Gastrocnemius medialis (tissue), 4 donors: Measurements from ENCODE around the gene MORN3. TPM values are rescaled to one million over a fixed set of nuclear protein-coding genes. Genes with fewer than 3 reads are reported as not detected.

Source experiments
- ATAC-seq, 2 donors: fragments of 150-250 bp; one replicate each; pipeline ENCODE4 v1.9.1; 2016
- DNase-seq, 2 donors: peaks; one replicate each; pipeline ENCODE4 v3.0.0-alpha.2; 2019
- H3K27ac ChIP-seq, 4 donors: fragments of 200-600 bp; sonication (generic); 1 replicate in 1 of 4; 2 replicates in 3 of 4; pipeline ENCODE4 v1.5.1; 2016 to 2018; ENCODE audit warnings: mild to moderate bottlenecking in 2 of 4, moderate library complexity in 1 of 4
- H3K27me3 ChIP-seq, 3 donors: fragments of 200-600 bp; sonication (generic) in 2 of 3; 1 replicate in 1 of 3; 2 replicates in 2 of 3; pipeline versions ENCODE4 v1.5.1 to v1.6.0; 2016 to 2019; ENCODE audit warnings: mild to moderate bottlenecking in 1 of 3, moderate library complexity in 1 of 3
- H3K36me3 ChIP-seq, 2 donors: fragments of 200-600 bp; sonication (generic) in 1 of 2; one replicate each; pipeline ENCODE4 v1.5.1; 2017 to 2018
- H3K4me1 ChIP-seq, 2 donors: fragments of 200-600 bp; sonication (generic) in 1 of 2; one replicate each; pipeline ENCODE4 v1.5.1; 2016 to 2017; ENCODE audit warnings: mild to moderate bottlenecking in 2 of 2
- H3K4me3 ChIP-seq, 4 donors: fragments of 200-600 bp; sonication (generic) in 3 of 4; 1 replicate in 1 of 4; 2 replicates in 3 of 4; pipeline ENCODE4 v1.5.1; 2016 to 2019; ENCODE audit warnings: mild to moderate bottlenecking in 2 of 4
- H3K9me3 ChIP-seq, 3 donors: fragments of 200-600 bp; sonication (generic) in 2 of 3; 1 replicate in 1 of 3; 2 replicates in 2 of 3; pipeline ENCODE4 v1.5.1; 2016 to 2019
- CTCF ChIP-seq, 5 experiments: fragments of 450-650 bp in 3 of 5; fragments of 200-600 bp in 2 of 5; sonication (generic) in 2 of 5; IDR thresholded peaks in 4 of 5; conservative IDR thresholded peaks in 1 of 5; 1 replicate in 4 of 5; 2 replicates in 1 of 5; pipeline ENCODE4 v1.5.1; 2016 to 2019; ENCODE audit warnings: antibody characterized with exemption in 5 of 5, mild to moderate bottlenecking in 3 of 5, moderate library complexity in 3 of 5
- POLR2A ChIP-seq, 2 donors: fragments of 450-650 bp; IDR thresholded peaks; one replicate each; pipeline ENCODE4 v1.6.1; 2017; ENCODE audit warnings: antibody characterized with exemption in 2 of 2, mild to moderate bottlenecking in 2 of 2, moderate library complexity in 2 of 2
- in situ Hi-C, 4 donors: fragments of 200-750 bp; cut with MboI; loops; one replicate each; pipeline versions ENCODE4 v1.15.0 to v1.8.0; 2017; ENCODE audit warnings: low sequenced_read_pairs in 4 of 4
- intact Hi-C: fragments of 100-400 bp; cut with DNase I; formaldehyde crosslinking; loops from one replicate; pipeline ENCODE4 v1.15.1; 2023; ENCODE audit warnings: low total_unique reads
- total RNA-seq, 4 donors: library from RNA; depleted of rRNA; stranded (reverse); fragments of >200 nt; gene quantifications; one replicate each; pipeline versions ENCODE4 v1.1.0 to v1.2.3, GENCODE V29; 2016

MORN3 gene
- total RNA-seq, 4 donors from 2014 or later = not detected

DNA sequence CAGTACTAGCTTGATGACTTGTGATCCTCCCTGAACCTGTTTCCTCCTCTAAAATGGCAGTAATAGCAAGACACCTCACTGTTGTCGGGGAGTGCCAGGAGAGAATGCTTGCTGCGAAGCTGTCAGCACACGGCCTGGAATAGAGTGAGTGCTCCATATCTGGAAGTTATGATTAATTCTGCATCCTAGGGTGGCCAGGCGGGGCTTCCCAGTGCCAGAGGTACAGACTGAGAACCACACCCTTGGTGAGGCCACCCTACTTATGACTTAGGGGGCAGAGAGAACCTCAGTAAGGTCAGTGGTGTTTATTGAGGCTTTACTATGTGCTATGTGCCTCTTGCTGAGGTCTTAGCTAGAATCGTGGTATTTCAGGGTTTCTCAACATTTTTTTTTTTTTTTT, 20.1 kb downstream of the MORN3 start:
- Histone ChIP-seq H3K27me3 (no peaks in the 10 kb centered on the region), H3K9me3 (no peaks in the 10 kb centered on the region), H3K4me3 (no peak overlapping the region), H3K36me3 (no peaks in the 10 kb centered on the region), H3K4me1 (no peaks in the 10 kb centered on the region), H3K27ac (no peak overlapping the region)
- no peak for DNase-seq
- no peak for ATAC-seq
- in situ Hi-C loops = no loop called here
- intact Hi-C loops = no loop called here
- TF ChIP-seq POLR2A (IDR thresholded peaks at IDR 0.05) (no peak), CTCF (IDR thresholded peaks at IDR 0.05 in 4 of 5, conservative IDR thresholded peaks at IDR 0.05 in 1 of 5) (no peak)

GRCh38 chr12:121648458-121649028, 20.9 kb downstream of the MORN3 start:
- DNase-seq = no peak
- H3K4me3 ChIP-seq = no peak overlapping the region
- no peaks in the 10 kb centered on the region for H3K36me3 ChIP-seq
- H3K27ac ChIP-seq = no peak overlapping the region
- no peaks in the 10 kb centered on the region for H3K4me1 ChIP-seq
- no peaks in the 10 kb centered on the region for H3K27me3 ChIP-seq
- TF ChIP-seq CTCF (IDR thresholded peaks at IDR 0.05 in 4 of 5, conservative IDR thresholded peaks at IDR 0.05 in 1 of 5) = no peak
- TF ChIP-seq POLR2A (IDR thresholded peaks at IDR 0.05) = no peak
- in situ Hi-C loops = no loop called here
- intact Hi-C loops = no loop called here
- no peaks in the 10 kb centered on the region for H3K9me3 ChIP-seq
- ATAC-seq = no peak

- no peak for TF ChIP-seq CTCF (IDR thresholded peaks at IDR 0.05 in 4 of 5, conservative IDR thresholded peaks at IDR 0.05 in 1 of 5)
- no peak for TF ChIP-seq POLR2A (IDR thresholded peaks at IDR 0.05)
- in situ Hi-C loops (no loop called here), intact Hi-C loops (no loop called here)
- H3K27ac ChIP-seq = peak overlapping the region in 1 of 4 donors; percentile 13
- H3K4me1 ChIP-seq = peaks cover 4 to 8% of the 10 kb centered on the region in 2 donors
- H3K36me3 ChIP-seq = peaks cover 0 to 15% of the 10 kb centered on the region in 2 donors
- no peak for DNase-seq
- no peak overlapping the region for H3K4me3 ChIP-seq
- H3K9me3 ChIP-seq = no peaks in the 10 kb centered on the region
- no peak for ATAC-seq
- no peaks in the 10 kb centered on the region for H3K27me3 ChIP-seq
These were observed 28.2 kb downstream of the MORN3 start for GRCh38 chr12:121641343-121641630.

DNA sequence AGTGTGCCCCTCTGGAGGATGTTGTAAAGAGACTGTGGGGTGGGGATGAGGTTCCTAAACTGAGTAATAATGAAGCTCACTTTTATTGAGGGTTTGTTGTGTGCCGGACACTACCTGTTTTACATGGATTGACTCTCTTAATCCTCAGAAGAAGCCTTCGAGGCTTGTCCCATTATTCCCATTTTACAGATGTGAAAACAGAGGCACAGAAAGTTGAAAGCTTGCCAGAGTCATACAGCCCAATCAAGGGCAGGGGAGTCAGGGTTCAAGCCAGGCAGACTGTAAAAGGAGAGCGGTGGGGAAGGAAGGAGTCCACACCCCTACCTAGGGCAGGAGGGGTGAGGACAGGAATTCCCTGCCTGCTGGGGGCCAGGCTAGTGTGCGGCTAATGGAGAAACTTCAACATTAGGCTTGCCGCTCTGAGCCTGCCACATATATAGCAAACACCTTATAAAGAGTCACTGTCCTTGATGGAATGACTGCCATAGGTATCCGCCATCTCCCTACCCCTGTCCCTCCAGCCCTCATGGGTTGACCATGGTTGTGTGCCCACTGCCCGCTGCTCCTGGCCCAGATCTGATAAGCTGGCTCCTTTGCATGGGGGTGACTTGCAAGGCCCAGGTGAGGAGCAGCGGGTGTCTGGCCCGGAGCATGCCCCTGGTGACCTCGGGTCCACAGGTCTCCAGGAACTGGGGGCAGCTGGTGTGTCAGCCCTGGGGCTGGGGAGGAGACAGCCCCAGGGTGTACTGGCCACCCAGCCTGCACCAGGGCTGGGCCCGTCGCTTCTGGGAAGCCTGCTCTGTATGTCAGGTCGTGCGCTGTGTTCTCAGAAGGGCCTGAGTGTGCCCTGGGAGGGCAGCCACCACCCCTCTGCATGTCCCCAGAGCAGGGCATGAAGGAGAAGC, 30.9 kb downstream of the MORN3 start:
- Histone ChIP-seq H3K27ac (peak overlapping the region in 2 of 4 donors; percentile 56 to 60), H3K4me1 (peaks cover 4 to 10% of the 10 kb centered on the region in 2 donors), H3K27me3 (no peaks in the 10 kb centered on the region), H3K9me3 (no peaks in the 10 kb centered on the region), H3K4me3 (no peak overlapping the region), H3K36me3 (peaks cover 0 to 15% of the 10 kb centered on the region in 2 donors)
- ATAC-seq = no peak
- in situ Hi-C loops (no loop called here), intact Hi-C loops (no loop called here)
- DNase-seq = no peak
- TF ChIP-seq POLR2A (IDR thresholded peaks at IDR 0.05) (no peak), CTCF (IDR thresholded peaks at IDR 0.05 in 4 of 5, conservative IDR thresholded peaks at IDR 0.05 in 1 of 5) (no peak)
